WTC11 (cell line): ENCODE results near the gene GIPC3.

Source experiments
- IRF2 ChIP-seq: sonication (generic); formaldehyde crosslinking; IDR thresholded peaks from 2 replicates; pipeline ENCODE4 v1.8.0; 2022; ENCODE audit warnings: low read depth, missing genetic modification reagents, borderline replicate concordance
- NFE2L1 ChIP-seq: sonication (generic); formaldehyde crosslinking; IDR thresholded peaks from 2 replicates; pipeline ENCODE4 v1.8.1; 2023; ENCODE audit warnings: missing genetic modification reagents
- NR2C2 ChIP-seq: sonication (generic); formaldehyde crosslinking; IDR thresholded peaks from 2 replicates; pipeline ENCODE4 v1.8.0; 2022; ENCODE audit warnings: mild to moderate bottlenecking, missing genetic modification reagents
- SP1 ChIP-seq: sonication (generic); formaldehyde crosslinking; conservative IDR thresholded peaks from 2 replicates; pipeline ENCODE4 v1.8.1; 2022; ENCODE audit warnings: missing genetic modification reagents
- TEAD1 ChIP-seq: sonication (generic); formaldehyde crosslinking; IDR thresholded peaks from 2 replicates; pipeline ENCODE4 v1.8.0; 2022; ENCODE audit warnings: mild to moderate bottlenecking, missing genetic modification reagents
- ZNF416 ChIP-seq: fragments of 250-450 bp; sonication (Bioruptor Pico); IDR thresholded peaks from 2 replicates; pipeline ENCODE4 v1.9.0; 2021; ENCODE audit warnings: mild to moderate bottlenecking, inconsistent platforms
- TF ChIP-seq, protein P1 (sequence below): sonication (generic); formaldehyde crosslinking; IDR thresholded peaks from 2 replicates; pipeline ENCODE4 v1.8.1; 2022; ENCODE audit warnings: mild to moderate bottlenecking, missing genetic modification reagents, moderate library complexity, borderline replicate concordance
- TF ChIP-seq, protein P2 (sequence below): fragments of 200-600 bp; IDR thresholded peaks from 2 replicates; pipeline ENCODE4 v1.8.0; 2022; ENCODE audit warnings: antibody characterized with exemption
- TF ChIP-seq, protein P3 (sequence below): fragments of 250-450 bp; sonication (Bioruptor Pico); IDR thresholded peaks from 2 replicates; pipeline ENCODE4 v1.9.0; 2021; ENCODE audit warnings: mild to moderate bottlenecking, borderline replicate concordance
- TF ChIP-seq, protein P4 (sequence below): sonication (generic); formaldehyde crosslinking; IDR thresholded peaks from 2 replicates; pipeline ENCODE4 v1.8.1; 2022; ENCODE audit warnings: low read depth, missing genetic modification reagents, borderline replicate concordance
- TF ChIP-seq, protein P5 (sequence below): sonication (generic); formaldehyde crosslinking; IDR thresholded peaks from 2 replicates; pipeline ENCODE4 v1.8.0; 2022; ENCODE audit warnings: mild to moderate bottlenecking, missing genetic modification reagents

DNA sequence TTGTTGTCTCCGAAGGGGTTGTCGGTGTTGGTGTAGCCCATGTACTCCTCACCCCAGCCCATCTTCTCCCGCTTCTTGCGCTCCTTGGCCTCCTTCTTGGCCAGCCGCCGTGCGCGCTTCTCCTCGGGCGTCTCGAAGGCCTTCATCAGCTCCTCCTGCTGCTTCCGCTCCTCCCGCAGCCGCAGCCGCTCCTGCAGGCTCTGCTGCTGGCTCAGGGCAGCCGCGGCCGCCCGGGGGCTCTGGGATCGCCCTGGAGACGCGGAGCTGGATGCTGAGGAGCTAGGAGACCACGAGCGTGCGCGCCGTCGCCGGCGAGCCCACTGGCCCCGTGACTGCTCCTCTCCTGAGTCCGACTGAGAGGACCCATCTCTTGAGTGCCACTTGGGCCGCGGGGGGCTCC is 38.4 kb downstream of the GIPC3 start:
- TF ChIP-seq, protein P1, sequence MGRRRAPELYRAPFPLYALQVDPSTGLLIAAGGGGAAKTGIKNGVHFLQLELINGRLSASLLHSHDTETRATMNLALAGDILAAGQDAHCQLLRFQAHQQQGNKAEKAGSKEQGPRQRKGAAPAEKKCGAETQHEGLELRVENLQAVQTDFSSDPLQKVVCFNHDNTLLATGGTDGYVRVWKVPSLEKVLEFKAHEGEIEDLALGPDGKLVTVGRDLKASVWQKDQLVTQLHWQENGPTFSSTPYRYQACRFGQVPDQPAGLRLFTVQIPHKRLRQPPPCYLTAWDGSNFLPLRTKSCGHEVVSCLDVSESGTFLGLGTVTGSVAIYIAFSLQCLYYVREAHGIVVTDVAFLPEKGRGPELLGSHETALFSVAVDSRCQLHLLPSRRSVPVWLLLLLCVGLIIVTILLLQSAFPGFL, result no peak
- TF ChIP-seq NR2C2 (no peak), ZNF416 (CRISPR knock-in tag) (no peak), IRF2 (CRISPR knock-in tag) (no peak), NFE2L1 (CRISPR knock-in tag) (no peak), TEAD1 (CRISPR knock-in tag) (no peak), SP1 (CRISPR knock-in tag) (no peak)
- TF ChIP-seq, protein P2, sequence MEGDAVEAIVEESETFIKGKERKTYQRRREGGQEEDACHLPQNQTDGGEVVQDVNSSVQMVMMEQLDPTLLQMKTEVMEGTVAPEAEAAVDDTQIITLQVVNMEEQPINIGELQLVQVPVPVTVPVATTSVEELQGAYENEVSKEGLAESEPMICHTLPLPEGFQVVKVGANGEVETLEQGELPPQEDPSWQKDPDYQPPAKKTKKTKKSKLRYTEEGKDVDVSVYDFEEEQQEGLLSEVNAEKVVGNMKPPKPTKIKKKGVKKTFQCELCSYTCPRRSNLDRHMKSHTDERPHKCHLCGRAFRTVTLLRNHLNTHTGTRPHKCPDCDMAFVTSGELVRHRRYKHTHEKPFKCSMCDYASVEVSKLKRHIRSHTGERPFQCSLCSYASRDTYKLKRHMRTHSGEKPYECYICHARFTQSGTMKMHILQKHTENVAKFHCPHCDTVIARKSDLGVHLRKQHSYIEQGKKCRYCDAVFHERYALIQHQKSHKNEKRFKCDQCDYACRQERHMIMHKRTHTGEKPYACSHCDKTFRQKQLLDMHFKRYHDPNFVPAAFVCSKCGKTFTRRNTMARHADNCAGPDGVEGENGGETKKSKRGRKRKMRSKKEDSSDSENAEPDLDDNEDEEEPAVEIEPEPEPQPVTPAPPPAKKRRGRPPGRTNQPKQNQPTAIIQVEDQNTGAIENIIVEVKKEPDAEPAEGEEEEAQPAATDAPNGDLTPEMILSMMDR, result no peak
- TF ChIP-seq, protein P3, sequence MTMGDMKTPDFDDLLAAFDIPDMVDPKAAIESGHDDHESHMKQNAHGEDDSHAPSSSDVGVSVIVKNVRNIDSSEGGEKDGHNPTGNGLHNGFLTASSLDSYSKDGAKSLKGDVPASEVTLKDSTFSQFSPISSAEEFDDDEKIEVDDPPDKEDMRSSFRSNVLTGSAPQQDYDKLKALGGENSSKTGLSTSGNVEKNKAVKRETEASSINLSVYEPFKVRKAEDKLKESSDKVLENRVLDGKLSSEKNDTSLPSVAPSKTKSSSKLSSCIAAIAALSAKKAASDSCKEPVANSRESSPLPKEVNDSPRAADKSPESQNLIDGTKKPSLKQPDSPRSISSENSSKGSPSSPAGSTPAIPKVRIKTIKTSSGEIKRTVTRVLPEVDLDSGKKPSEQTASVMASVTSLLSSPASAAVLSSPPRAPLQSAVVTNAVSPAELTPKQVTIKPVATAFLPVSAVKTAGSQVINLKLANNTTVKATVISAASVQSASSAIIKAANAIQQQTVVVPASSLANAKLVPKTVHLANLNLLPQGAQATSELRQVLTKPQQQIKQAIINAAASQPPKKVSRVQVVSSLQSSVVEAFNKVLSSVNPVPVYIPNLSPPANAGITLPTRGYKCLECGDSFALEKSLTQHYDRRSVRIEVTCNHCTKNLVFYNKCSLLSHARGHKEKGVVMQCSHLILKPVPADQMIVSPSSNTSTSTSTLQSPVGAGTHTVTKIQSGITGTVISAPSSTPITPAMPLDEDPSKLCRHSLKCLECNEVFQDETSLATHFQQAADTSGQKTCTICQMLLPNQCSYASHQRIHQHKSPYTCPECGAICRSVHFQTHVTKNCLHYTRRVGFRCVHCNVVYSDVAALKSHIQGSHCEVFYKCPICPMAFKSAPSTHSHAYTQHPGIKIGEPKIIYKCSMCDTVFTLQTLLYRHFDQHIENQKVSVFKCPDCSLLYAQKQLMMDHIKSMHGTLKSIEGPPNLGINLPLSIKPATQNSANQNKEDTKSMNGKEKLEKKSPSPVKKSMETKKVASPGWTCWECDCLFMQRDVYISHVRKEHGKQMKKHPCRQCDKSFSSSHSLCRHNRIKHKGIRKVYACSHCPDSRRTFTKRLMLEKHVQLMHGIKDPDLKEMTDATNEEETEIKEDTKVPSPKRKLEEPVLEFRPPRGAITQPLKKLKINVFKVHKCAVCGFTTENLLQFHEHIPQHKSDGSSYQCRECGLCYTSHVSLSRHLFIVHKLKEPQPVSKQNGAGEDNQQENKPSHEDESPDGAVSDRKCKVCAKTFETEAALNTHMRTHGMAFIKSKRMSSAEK (CRISPR knock-in tag), result no peak
- TF ChIP-seq, protein P4, sequence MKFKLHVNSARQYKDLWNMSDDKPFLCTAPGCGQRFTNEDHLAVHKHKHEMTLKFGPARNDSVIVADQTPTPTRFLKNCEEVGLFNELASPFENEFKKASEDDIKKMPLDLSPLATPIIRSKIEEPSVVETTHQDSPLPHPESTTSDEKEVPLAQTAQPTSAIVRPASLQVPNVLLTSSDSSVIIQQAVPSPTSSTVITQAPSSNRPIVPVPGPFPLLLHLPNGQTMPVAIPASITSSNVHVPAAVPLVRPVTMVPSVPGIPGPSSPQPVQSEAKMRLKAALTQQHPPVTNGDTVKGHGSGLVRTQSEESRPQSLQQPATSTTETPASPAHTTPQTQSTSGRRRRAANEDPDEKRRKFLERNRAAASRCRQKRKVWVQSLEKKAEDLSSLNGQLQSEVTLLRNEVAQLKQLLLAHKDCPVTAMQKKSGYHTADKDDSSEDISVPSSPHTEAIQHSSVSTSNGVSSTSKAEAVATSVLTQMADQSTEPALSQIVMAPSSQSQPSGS (CRISPR knock-in tag), result no peak
- TF ChIP-seq, protein P5, sequence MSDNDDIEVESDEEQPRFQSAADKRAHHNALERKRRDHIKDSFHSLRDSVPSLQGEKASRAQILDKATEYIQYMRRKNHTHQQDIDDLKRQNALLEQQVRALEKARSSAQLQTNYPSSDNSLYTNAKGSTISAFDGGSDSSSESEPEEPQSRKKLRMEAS (CRISPR knock-in tag), result no peak
